ENCODE measurements around the gene ANKRD12. TPM values are rescaled to one million over a fixed set of nuclear protein-coding genes. Genes with fewer than 3 reads are reported as not detected.

Gene ANKRD12
- total RNA-seq, 4 donors from 2014 or later = 39.9 to 172 (median 58.9) TPM

DNA sequence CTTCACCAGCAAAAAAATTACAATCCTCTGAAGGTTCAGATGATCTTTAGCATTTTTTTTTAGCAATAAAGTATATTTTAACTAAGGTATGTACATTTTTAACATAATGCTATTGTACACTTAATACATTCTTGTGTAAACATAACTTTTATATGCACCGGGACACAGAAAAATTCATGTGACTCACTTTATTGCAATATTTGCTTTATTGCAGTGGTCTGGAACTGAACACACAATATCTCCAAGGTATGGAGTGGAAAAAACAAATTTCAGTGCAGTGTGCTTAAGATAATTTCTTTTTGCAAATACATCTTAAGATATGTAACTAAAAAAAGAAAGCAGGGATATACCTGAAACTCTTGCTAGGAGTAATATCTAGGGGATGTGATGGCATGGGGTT, 192.9 kb downstream of the ANKRD12 start:
- no peak for DNase-seq
- H3K27ac ChIP-seq = no peak overlapping the region
- no peaks in the 10 kb centered on the region for H3K36me3 ChIP-seq
- no peaks in the 10 kb centered on the region for H3K9me3 ChIP-seq
- TF ChIP-seq POLR2A (IDR thresholded peaks at IDR 0.05) = no peak
- TF ChIP-seq CTCF (IDR thresholded peaks at IDR 0.05) = no peak
- no peak overlapping the region for H3K4me3 ChIP-seq
- H3K4me1 ChIP-seq = peaks cover 0 to 7% (median 0%) of the 10 kb centered on the region in 4 donors
- no peaks in the 10 kb centered on the region for H3K27me3 ChIP-seq

- DNase-seq = no peak
- no peak for TF ChIP-seq CTCF (IDR thresholded peaks at IDR 0.05)
- no peak for TF ChIP-seq POLR2A (IDR thresholded peaks at IDR 0.05)
- H3K27ac ChIP-seq = no peak overlapping the region
- no peaks in the 10 kb centered on the region for H3K9me3 ChIP-seq
- H3K4me3 ChIP-seq = no peak overlapping the region
- no peaks in the 10 kb centered on the region for H3K27me3 ChIP-seq
- H3K36me3 ChIP-seq = no peaks in the 10 kb centered on the region
- H3K4me1 ChIP-seq = peaks cover 0 to 7% (median 0%) of the 10 kb centered on the region in 4 donors
Measured at GRCh38 chr18:9330419-9330818, 193.8 kb downstream of the ANKRD12 start.

DNA sequence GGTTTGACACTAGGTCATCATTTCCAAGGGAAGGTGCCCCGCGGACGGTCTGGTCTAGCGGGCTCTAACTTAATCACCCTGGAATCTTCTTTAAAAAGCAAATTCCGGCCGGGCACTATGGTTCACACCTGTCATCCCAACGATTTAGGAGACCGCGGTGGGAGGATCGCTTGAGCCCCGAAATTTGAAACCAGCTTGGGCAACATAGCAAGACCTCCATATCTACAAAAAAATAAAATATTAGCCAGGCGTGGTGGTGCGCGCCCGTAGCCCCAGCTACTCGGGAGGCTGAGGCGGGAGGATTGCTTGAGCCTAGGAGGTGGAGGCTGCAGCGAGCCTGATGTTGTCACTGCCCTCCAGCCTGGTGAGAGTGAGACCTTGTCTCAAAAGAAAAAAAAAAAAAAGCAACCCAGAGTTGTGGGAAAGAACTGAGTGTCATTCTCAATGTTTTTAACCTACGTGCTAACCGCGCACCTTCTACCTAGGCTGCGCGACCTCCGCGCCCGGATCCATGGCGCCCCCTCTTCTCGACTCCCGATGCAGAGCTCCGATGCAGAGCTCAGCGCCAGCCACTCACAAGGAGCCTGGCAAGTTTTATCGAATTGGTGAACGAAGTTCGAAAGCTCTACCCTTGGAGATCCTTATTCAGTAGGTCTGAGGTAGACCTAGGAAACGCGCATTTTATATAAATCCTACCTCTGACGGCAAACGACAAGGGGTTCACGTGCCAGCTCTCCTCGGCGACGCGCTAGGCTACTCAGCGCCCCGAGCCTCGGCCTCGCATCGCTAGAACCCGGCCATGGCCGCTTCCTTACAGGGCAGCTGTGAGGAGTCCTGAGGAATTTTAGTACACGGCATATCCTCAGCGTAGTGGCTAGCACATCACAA, 197.1 kb downstream of the ANKRD12 start:
- peaks cover 0 to 7% (median 0%) of the 10 kb centered on the region in 4 donors for H3K4me1 ChIP-seq
- peak overlapping the region; percentile 73 to 81 (median 78) for H3K4me3 ChIP-seq
- DNase-seq = peak in 2 of 3 donors; percentile 47 to 54
- no peak for TF ChIP-seq POLR2A (IDR thresholded peaks at IDR 0.05)
- H3K36me3 ChIP-seq = no peaks in the 10 kb centered on the region
- no peaks in the 10 kb centered on the region for H3K9me3 ChIP-seq
- H3K27ac ChIP-seq = peak overlapping the region; percentile 13 to 83 (median 77)
- H3K27me3 ChIP-seq = no peaks in the 10 kb centered on the region

GRCh38 chr18:9334329-9334972, 197.9 kb downstream of the ANKRD12 start, which contains the start of gene TWSG1:
TWSG1 (plus strand) TSS chr18:9334773; CDS start chr18:9337230, 2,457 bp downstream.
- TF ChIP-seq POLR2A (IDR thresholded peaks at IDR 0.05) (peak; percentile 15 to 46), CTCF (IDR thresholded peaks at IDR 0.05) (peak in 4 of 6 experiments; percentile 10 to 71 (median 38))
- H3K27ac ChIP-seq = peak within 1 kb of the TSS; percentile 73 to 83 (median 81)
- DNase-seq = peak; percentile 91 to 96 (median 96)
- no peaks in the 10 kb centered on the region for H3K36me3 ChIP-seq
- no peaks in the 10 kb centered on the region for H3K9me3 ChIP-seq
- peaks cover 0 to 7% (median 0%) of the 10 kb centered on the region in 4 donors for H3K4me1 ChIP-seq
- H3K4me3 ChIP-seq = peak within 1 kb of the TSS; percentile 73 to 81 (median 78)
- no peaks in the 10 kb centered on the region for H3K27me3 ChIP-seq

GRCh38 chr18:9334973-9335696, 198.6 kb downstream of the ANKRD12 start:
- TF ChIP-seq CTCF (IDR thresholded peaks at IDR 0.05) (peak in 1 of 6 experiments; percentile 22), POLR2A (IDR thresholded peaks at IDR 0.05) (no peak)
- Histone ChIP-seq H3K9me3 (no peaks in the 10 kb centered on the region), H3K36me3 (no peaks in the 10 kb centered on the region), H3K27me3 (no peaks in the 10 kb centered on the region), H3K4me1 (peaks cover 0 to 7% (median 0%) of the 10 kb centered on the region in 4 donors), H3K27ac (peak overlapping the region; percentile 73 to 83 (median 81)), H3K4me3 (peak overlapping the region; percentile 73 to 81 (median 78))
- peak in 1 of 3 donors; percentile 38 for DNase-seq

Small RNAs within 50 kb of the gene (small RNA-seq; reads per million reads assigned to genes)
- 0 reads per million in 2 donors for gene RF00019

Other genes with a start within 250 kb of the ANKRD12 start
- 100 to 1,000 TPM in 2 of 4 donors, 10 to 100 TPM in 2; 83.3 to 132 (median 106) TPM for gene NDUFV2, start 34.1 kb upstream of the ANKRD12 start, total RNA-seq
- 10 to 100 TPM in 2 of 4 donors, 1 to 10 TPM in 2; 7.5 to 12.4 (median 10.5) TPM for gene TWSG1, start 198.0 kb downstream of the ANKRD12 start, total RNA-seq

All from Peyer's patch (tissue), 4 donors.